Colonic mucosa (tissue), 4 donors: ENCODE results near the gene ISG15. TPM values are rescaled to one million over a fixed set of nuclear protein-coding genes. Genes with fewer than 3 reads are reported as not detected.
A peak's percentile ranks its signal among the peaks of the same experiment; 100 is the strongest.

Experiments used
- DNase-seq: peaks from one replicate; pipeline ENCODE4 v3.0.0-alpha.2; 2020
- H3K27ac ChIP-seq: fragments of 200-600 bp; one replicate; pipeline ENCODE4 v1.8.0; 2021
- H3K27me3 ChIP-seq: fragments of 200-600 bp; one replicate; pipeline ENCODE4 v1.8.0; 2021
- H3K36me3 ChIP-seq: fragments of 200-600 bp; one replicate; pipeline ENCODE4 v1.8.0; 2021
- H3K4me1 ChIP-seq: fragments of 200-600 bp; one replicate; pipeline ENCODE4 v1.8.0; 2021; ENCODE audit warnings: mild to moderate bottlenecking
- H3K4me3 ChIP-seq: fragments of 200-600 bp; one replicate; pipeline ENCODE4 v1.8.0; 2021
- H3K9ac ChIP-seq, 2 donors: one replicate each; pipeline ENCODE4 v1.7.0; 2013; ENCODE audit warnings: control low read depth in 2 of 2, low read depth in 2 of 2, low read length in 2 of 2
- H3K9me3 ChIP-seq: fragments of 200-600 bp; one replicate; pipeline ENCODE4 v1.8.0; 2021
- CTCF ChIP-seq: fragments of 200-600 bp; IDR thresholded peaks from one replicate; pipeline ENCODE4 v1.8.0; 2022; ENCODE audit warnings: antibody characterized with exemption, mild to moderate bottlenecking
- intact Hi-C: fragments of 100-400 bp; cut with DNase I; formaldehyde crosslinking; loops from one replicate; pipeline ENCODE4 v1.14.1; 2022
- total RNA-seq, 2 donors: library from RNA; stranded (reverse); fragmentation: NEBNext Ultra II Directional in 1 of 2; extraction: Animal tissue kit (Norgen Biotek cat#: 25700) in 1 of 2; gene quantifications; one replicate each; pipeline ENCODE4 v1.2.1, GENCODE V29; 2021
- donor health status: healthy.
- donor health status: DM: no; HTN: no; CAD: no.
- donor health status: DM: no; HTN: no; CAD: no.

ISG15 gene
- total RNA-seq, 2 donors from 2014 or later = 21.9 to 25.2 TPM

GRCh38 chr1:996851-997712 is 16.2 kb upstream of the ISG15 start:
- DNase-seq = no peak
- Histone ChIP-seq H3K27me3 (peaks cover 14% of the 10 kb centered on the region), H3K9me3 (no peaks in the 10 kb centered on the region), H3K4me3 (no peak overlapping the region), H3K36me3 (no peaks in the 10 kb centered on the region), H3K27ac (no peak overlapping the region), H3K9ac (no peak overlapping the region), H3K4me1 (peaks cover 5% of the 10 kb centered on the region)
- no peak for TF ChIP-seq CTCF
- intact Hi-C loops = no loop called here

- Histone ChIP-seq H3K9ac (no peak overlapping the region), H3K36me3 (no peaks in the 10 kb centered on the region), H3K9me3 (no peaks in the 10 kb centered on the region), H3K4me3 (no peak overlapping the region), H3K27me3 (peaks cover 14% of the 10 kb centered on the region), H3K27ac (no peak overlapping the region), H3K4me1 (peaks cover 5% of the 10 kb centered on the region)
- no peak for DNase-seq
- TF ChIP-seq CTCF = no peak
- intact Hi-C loops = no loop called here
These were observed 15.6 kb upstream of the ISG15 start for GRCh38 chr1:997713-997992.

GRCh38 chr1:997993-998744 is 15.1 kb upstream of the ISG15 start:
- H3K27me3 ChIP-seq = peaks cover 14% of the 10 kb centered on the region
- no peak for TF ChIP-seq CTCF
- no peak overlapping the region for H3K9ac ChIP-seq
- H3K4me3 ChIP-seq = peak overlapping the region; percentile 54
- H3K36me3 ChIP-seq = no peaks in the 10 kb centered on the region
- no peaks in the 10 kb centered on the region for H3K9me3 ChIP-seq
- H3K27ac ChIP-seq = no peak overlapping the region
- no peak for DNase-seq
- intact Hi-C loops = no loop called here
- peaks cover 5% of the 10 kb centered on the region for H3K4me1 ChIP-seq

GRCh38 chr1:998745-998994 is 14.6 kb upstream of the ISG15 start:
- no peak overlapping the region for H3K27ac ChIP-seq
- H3K27me3 ChIP-seq = peaks cover 14% of the 10 kb centered on the region
- no peak for DNase-seq
- peaks cover 5% of the 10 kb centered on the region for H3K4me1 ChIP-seq
- TF ChIP-seq CTCF = no peak
- peak overlapping the region in 1 of 2 donors; percentile 73 for H3K9ac ChIP-seq
- intact Hi-C loops = no loop called here
- no peaks in the 10 kb centered on the region for H3K36me3 ChIP-seq
- H3K4me3 ChIP-seq = peak overlapping the region; percentile 54
- no peaks in the 10 kb centered on the region for H3K9me3 ChIP-seq

GRCh38 chr1:998995-999724 is 14.1 kb upstream of the ISG15 start:
- DNase-seq = peak; percentile 54
- TF ChIP-seq CTCF = no peak
- Histone ChIP-seq H3K4me3 (peak overlapping the region; percentile 54), H3K27me3 (peaks cover 14% of the 10 kb centered on the region), H3K27ac (peak overlapping the region; percentile 50), H3K4me1 (peaks cover 5% of the 10 kb centered on the region), H3K9ac (peak overlapping the region in 1 of 2 donors; percentile 73), H3K36me3 (no peaks in the 10 kb centered on the region), H3K9me3 (no peaks in the 10 kb centered on the region)
- intact Hi-C loops = no loop called here
